ENCODE data around the gene MAG.

DNA sequence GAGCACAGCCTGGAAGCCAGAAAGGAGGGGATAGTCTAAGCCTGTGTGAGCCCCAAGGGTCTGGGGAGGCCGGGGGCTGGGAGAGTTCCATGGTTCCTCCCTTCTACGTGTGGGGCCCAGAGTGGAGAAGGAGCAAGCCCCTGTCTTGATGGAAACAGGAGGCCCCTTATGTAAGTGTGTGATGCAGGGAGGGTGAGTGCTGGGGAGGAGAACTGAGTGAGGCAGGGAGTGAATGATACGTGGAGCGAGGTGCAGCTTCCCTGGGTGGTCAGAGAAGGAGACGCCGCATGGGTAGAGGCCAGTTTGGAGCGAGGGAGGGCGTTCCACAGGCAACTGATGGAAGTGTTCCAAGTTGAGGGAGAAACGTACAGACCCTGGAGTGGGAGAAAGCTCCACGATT lies 16.0 kb downstream of the MAG start:
- TF ChIP-seq, protein P1, sequence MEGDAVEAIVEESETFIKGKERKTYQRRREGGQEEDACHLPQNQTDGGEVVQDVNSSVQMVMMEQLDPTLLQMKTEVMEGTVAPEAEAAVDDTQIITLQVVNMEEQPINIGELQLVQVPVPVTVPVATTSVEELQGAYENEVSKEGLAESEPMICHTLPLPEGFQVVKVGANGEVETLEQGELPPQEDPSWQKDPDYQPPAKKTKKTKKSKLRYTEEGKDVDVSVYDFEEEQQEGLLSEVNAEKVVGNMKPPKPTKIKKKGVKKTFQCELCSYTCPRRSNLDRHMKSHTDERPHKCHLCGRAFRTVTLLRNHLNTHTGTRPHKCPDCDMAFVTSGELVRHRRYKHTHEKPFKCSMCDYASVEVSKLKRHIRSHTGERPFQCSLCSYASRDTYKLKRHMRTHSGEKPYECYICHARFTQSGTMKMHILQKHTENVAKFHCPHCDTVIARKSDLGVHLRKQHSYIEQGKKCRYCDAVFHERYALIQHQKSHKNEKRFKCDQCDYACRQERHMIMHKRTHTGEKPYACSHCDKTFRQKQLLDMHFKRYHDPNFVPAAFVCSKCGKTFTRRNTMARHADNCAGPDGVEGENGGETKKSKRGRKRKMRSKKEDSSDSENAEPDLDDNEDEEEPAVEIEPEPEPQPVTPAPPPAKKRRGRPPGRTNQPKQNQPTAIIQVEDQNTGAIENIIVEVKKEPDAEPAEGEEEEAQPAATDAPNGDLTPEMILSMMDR (IDR thresholded peaks at IDR 0.05; ENCODE audit: insufficient read depth, low read length) = no peak
- TF ChIP-seq GABPA (IDR thresholded peaks at IDR 0.05; ENCODE audit: low read depth) (no peak), SPI1 (IDR thresholded peaks at IDR 0.05; ENCODE audit: borderline replicate concordance, low read depth) (no peak), POLR2AphosphoS5 (IDR thresholded peaks at IDR 0.05; ENCODE audit: low read depth) (no peak)

All from HL-60 (cell line).